Esophagus muscularis mucosa (tissue), 4 donors: ENCODE data around the gene PM20D1. TPM values are rescaled to one million over a fixed set of nuclear protein-coding genes. Genes with fewer than 3 reads are reported as not detected.

Experiments used
- DNase-seq: peaks from one replicate; pipeline ENCODE4 v3.0.0-alpha.2; 2017; ENCODE audit errors: extremely low spot score
- H3K27ac ChIP-seq, 4 donors: fragments of 200-600 bp; sonication (generic); replicated peaks in 1 of 4; 1 replicate in 3 of 4; 2 replicates in 1 of 4; pipeline ENCODE4 v1.5.1; 2016 to 2019; ENCODE audit warnings: mild to moderate bottlenecking in 1 of 4
- H3K27me3 ChIP-seq, 4 donors: fragments of 200-600 bp; sonication (generic); one replicate each; pipeline versions ENCODE4 v1.5.1 to v1.6.0; 2016 to 2019
- H3K36me3 ChIP-seq, 4 donors: fragments of 200-600 bp; sonication (generic); one replicate each; pipeline ENCODE4 v1.5.1; 2016 to 2019
- H3K4me1 ChIP-seq, 4 donors: fragments of 200-600 bp; sonication (generic); one replicate each; pipeline ENCODE4 v1.5.1; 2016 to 2019
- H3K4me3 ChIP-seq, 4 donors: fragments of 200-600 bp; sonication (generic); 1 replicate in 2 of 4; 2 replicates in 2 of 4; pipeline ENCODE4 v1.5.1; 2016 to 2019; ENCODE audit warnings: mild to moderate bottlenecking in 4 of 4, moderate library complexity in 1 of 4
- H3K9me3 ChIP-seq, 4 donors: fragments of 200-600 bp; sonication (generic); 1 replicate in 3 of 4; 2 replicates in 1 of 4; pipeline ENCODE4 v1.5.1; 2016 to 2019
- CTCF ChIP-seq, 3 experiments: fragments of 200-600 bp in 2 of 3; fragments of 450-650 bp in 1 of 3; sonication (generic) in 2 of 3; IDR thresholded peaks; one replicate each; pipeline ENCODE4 v1.5.1; 2017 to 2019; ENCODE audit warnings: antibody characterized with exemption in 3 of 3, mild to moderate bottlenecking in 2 of 3, moderate library complexity in 1 of 3
- EP300 ChIP-seq: sonication (generic); formaldehyde crosslinking; IDR thresholded peaks from one replicate; pipeline ENCODE4 v1.6.1; 2017; ENCODE audit warnings: antibody characterized with exemption
- POLR2A ChIP-seq: fragments of 450-650 bp; IDR thresholded peaks from one replicate; pipeline ENCODE4 v1.6.1; 2017; ENCODE audit warnings: antibody characterized with exemption, moderate library complexity, mild to moderate bottlenecking, low read depth
- POLR2AphosphoS5 ChIP-seq, 2 donors: sonication (generic); formaldehyde crosslinking; IDR thresholded peaks; one replicate each; pipeline ENCODE4 v1.6.1; 2017; ENCODE audit warnings: antibody characterized with exemption in 2 of 2
- WGBS: methylation state at CpG from one replicate; pipeline ENCODE4 v1.1.5; 2018; 5-methylcytosine and 5-hydroxymethylcytosine counted together
- intact Hi-C: fragments of 100-400 bp; cut with DNase I; formaldehyde crosslinking; loops from one replicate; pipeline ENCODE4 v1.15.1; 2023
- total RNA-seq, 4 donors: library from RNA; depleted of rRNA; stranded (reverse); fragments of >200 nt; gene quantifications; one replicate each; pipeline versions ENCODE4 v1.1.0 to v1.2.1, GENCODE V29; 2016

The PM20D1 gene
- total RNA-seq, 4 donors from 2014 or later = 0.29 to 2.5 TPM; not detected in 2

GRCh38 chr1:205852969-205853368 lies 3.0 kb upstream of the PM20D1 start:
- intact Hi-C loops = no loop called here
- TF ChIP-seq CTCF (IDR thresholded peaks at IDR 0.05) (no peak), POLR2AphosphoS5 (IDR thresholded peaks at IDR 0.05) (no peak), EP300 (no peak), POLR2A (no peak)
- H3K27me3 ChIP-seq = no peaks in the 10 kb centered on the region
- no peak overlapping the region for H3K4me3 ChIP-seq
- no peaks in the 10 kb centered on the region for H3K9me3 ChIP-seq
- no peak for DNase-seq
- no peak overlapping the region for H3K27ac ChIP-seq
- no peaks in the 10 kb centered on the region for H3K36me3 ChIP-seq
- H3K4me1 ChIP-seq = peaks cover 0 to 14% (median 3%) of the 10 kb centered on the region in 4 donors

DNA sequence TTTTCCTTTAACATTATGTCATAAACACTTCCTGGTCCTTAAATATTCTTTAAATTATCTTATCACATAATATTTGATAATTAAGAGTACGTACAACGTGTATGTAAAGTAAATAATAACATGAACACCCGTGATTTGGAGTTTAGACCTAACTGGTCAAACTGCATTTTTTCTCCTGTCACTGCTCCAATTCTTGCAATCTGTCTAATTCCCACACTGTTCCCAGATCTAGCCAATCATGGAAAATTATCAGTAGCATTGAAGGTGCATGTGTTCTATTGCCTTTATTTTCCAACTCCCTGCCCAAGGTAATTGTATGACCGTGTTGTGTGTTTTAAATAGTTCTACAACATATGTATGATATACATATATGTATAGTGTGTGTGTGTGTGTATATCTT lies 2.1 kb upstream of the PM20D1 start:
- 85% methylated on average over 4 of the region's 4 CpGs for WGBS
- no peak overlapping the region for H3K27ac ChIP-seq
- H3K4me1 ChIP-seq = peaks cover 0 to 14% (median 3%) of the 10 kb centered on the region in 4 donors
- no peaks in the 10 kb centered on the region for H3K9me3 ChIP-seq
- no peaks in the 10 kb centered on the region for H3K36me3 ChIP-seq
- no peak overlapping the region for H3K4me3 ChIP-seq
- DNase-seq = no peak
- TF ChIP-seq POLR2AphosphoS5 (IDR thresholded peaks at IDR 0.05) = no peak
- no peaks in the 10 kb centered on the region for H3K27me3 ChIP-seq
- intact Hi-C loops = no loop called here

- H3K27me3 ChIP-seq = no peaks in the 10 kb centered on the region
- no peak overlapping the region for H3K27ac ChIP-seq
- intact Hi-C loops = no loop called here
- DNase-seq = no peak
- TF ChIP-seq POLR2A = no peak
- TF ChIP-seq POLR2AphosphoS5 (IDR thresholded peaks at IDR 0.05) = no peak
- TF ChIP-seq CTCF (IDR thresholded peaks at IDR 0.05) = no peak
- no peak for TF ChIP-seq EP300
- no peaks in the 10 kb centered on the region for H3K9me3 ChIP-seq
- no peaks in the 10 kb centered on the region for H3K36me3 ChIP-seq
- no peak overlapping the region for H3K4me3 ChIP-seq
- WGBS = 59% methylated on average over 3 of the region's 3 CpGs
- no peaks in the 10 kb centered on the region for H3K4me1 ChIP-seq
Measured at GRCh38 chr1:205843036-205843859, 6.7 kb downstream of the PM20D1 start.

GRCh38 chr1:205842229-205842628 lies 7.7 kb downstream of the PM20D1 start:
- 87% methylated on average over 2 of the region's 2 CpGs for WGBS
- no peak overlapping the region for H3K27ac ChIP-seq
- TF ChIP-seq CTCF (IDR thresholded peaks at IDR 0.05) (no peak), EP300 (no peak), POLR2A (no peak), POLR2AphosphoS5 (IDR thresholded peaks at IDR 0.05) (no peak)

GRCh38 chr1:205840146-205840923 lies 9.6 kb downstream of the PM20D1 start:
- Histone ChIP-seq H3K9me3 (no peaks in the 10 kb centered on the region), H3K36me3 (no peaks in the 10 kb centered on the region), H3K4me3 (no peak overlapping the region), H3K4me1 (no peaks in the 10 kb centered on the region), H3K27ac (no peak overlapping the region), H3K27me3 (no peaks in the 10 kb centered on the region)
- TF ChIP-seq POLR2AphosphoS5 (IDR thresholded peaks at IDR 0.05) = no peak
- no peak for TF ChIP-seq EP300
- TF ChIP-seq CTCF (IDR thresholded peaks at IDR 0.05) = no peak
- no peak for TF ChIP-seq POLR2A
- intact Hi-C loops = no loop called here
- WGBS = 87% methylated on average over 4 of the region's 4 CpGs
- no peak for DNase-seq

More at GRCh38 chr1:205842229-205842628, 7.7 kb downstream of the PM20D1 start:
- DNase-seq = no peak
- Histone ChIP-seq H3K4me3 (no peak overlapping the region), H3K36me3 (no peaks in the 10 kb centered on the region), H3K4me1 (no peaks in the 10 kb centered on the region), H3K27me3 (no peaks in the 10 kb centered on the region), H3K9me3 (no peaks in the 10 kb centered on the region)
- intact Hi-C loops = no loop called here
